Measurements from ENCODE around the gene C16orf95.

GRCh38 chr16:87329436-87330256, 12.5 kb upstream of the C16orf95 start:
- TF ChIP-seq CTCF (IDR thresholded peaks at IDR 0.05) (no peak), POLR2AphosphoS5 (IDR thresholded peaks at IDR 0.05) (no peak)

Data from sigmoid colon (tissue), 4 donors.